LHCN-M2 (cell line): ENCODE data around the gene COL4A3. TPM values are rescaled to one million over a fixed set of nuclear protein-coding genes. Genes with fewer than 3 reads are reported as not detected.
A peak's percentile ranks its signal among the peaks of the same experiment; 100 is the strongest.

Experiments used
- DNase-seq: peaks from one replicate; pipeline ENCODE4 v3.0.0-alpha.2; 2012; ENCODE audit warnings: low read depth
- polyA plus RNA-seq: library from polyadenylated mRNA; unstranded; fragments of >200 nt; gene quantifications from one replicate; pipeline ENCODE4 v1.2.1, GENCODE V29; 2012; ENCODE audit warnings: missing spikeins
- total RNA-seq: library from RNA; depleted of rRNA; stranded (reverse); fragments of >200 nt; gene quantifications from 2 replicates; pipeline ENCODE4 v1.2.3, GENCODE V29; 2014; rRNA removed

Gene COL4A3
- total RNA-seq = not detected in 2 replicates
- 0.04 TPM for polyA plus RNA-seq

DNA sequence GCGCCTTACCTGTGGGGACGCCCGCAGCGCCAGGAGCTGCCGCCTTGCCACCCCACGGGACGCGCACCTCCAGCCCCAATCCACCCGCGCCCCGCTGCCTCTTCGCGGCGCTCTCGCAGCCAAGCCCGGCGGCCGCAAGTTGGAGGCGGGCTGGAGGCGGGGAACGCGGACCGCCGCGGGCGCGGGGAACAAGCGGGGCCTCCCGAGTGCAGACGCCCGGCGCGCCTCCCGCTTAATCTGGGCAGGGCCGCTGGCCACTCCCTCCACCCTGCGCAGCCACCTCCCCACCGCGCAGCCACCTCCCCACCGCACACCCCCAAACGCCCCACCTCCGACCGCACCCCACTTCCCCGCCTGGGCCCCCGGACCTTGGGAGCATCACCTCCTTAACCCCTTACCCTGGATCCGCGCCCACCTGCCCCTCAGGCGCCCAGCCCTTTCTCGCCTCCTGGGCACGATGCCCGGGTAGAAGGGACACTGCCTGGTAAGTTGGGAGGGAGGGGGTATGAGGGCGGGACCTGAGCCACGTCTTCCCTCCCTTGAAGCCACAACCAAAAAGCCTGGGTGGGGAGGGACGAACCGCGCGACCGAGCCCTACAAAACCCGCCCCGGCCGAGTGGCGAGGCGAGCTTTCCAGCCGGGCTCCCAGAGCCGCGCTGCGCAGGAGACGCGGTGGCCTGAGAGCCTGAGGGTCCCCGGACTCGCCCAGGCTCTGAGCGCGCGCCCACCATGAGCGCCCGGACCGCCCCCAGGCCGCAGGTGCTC, at the start of gene COL4A3, which contains the start of gene COL4A4:
Gene COL4A3, plus strand, starts transcription at position 627 of the 765 bp plus-strand sequence. Its CDS starts 103 bp downstream, at position 730.
Gene COL4A4, minus strand, starts transcription at position 208 of the 765 bp plus-strand sequence. CDS start 16,722 bp downstream, outside the sequence.
- no peak for DNase-seq

DNA sequence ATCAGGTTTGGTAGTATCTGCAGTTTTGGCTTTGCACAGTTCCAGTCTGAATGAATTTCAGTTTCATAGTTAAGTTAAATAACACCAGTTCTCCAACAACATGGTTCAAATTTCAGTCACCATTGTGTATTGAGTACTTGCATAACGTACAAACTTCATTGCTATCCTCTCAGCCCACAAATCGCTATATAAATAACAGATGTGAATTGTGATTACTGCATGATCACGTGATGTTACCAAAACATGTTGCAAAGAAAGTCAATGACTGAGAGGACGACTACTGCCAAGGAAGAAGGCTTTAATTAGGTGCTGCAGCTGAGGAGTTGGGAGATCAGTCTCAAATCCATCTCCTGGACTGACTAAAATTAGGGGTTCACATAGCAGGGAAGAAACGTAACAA, 48.7 kb upstream of the COL4A3 start:
- peak; percentile 9 for DNase-seq

DNA sequence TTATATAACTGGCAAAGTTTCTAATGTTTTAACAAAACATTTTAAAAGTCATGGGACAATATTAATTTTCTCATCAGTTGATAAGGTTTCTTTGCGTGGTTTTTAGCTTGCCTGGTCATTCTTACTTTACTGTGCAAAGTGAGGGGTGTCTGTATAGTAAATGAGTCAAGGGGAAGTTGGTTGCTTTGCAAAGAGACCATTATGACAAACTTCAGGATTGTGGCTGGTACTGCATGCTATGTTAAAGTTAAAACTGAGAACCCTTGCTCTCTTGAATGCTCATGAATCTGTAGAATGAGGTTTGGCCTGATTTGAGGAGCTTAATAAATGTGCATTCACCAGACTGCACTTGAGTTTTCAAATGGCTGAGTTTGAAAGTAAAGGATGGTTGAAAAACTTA, 47.4 kb upstream of the COL4A3 start:
- DNase-seq = no peak

DNA sequence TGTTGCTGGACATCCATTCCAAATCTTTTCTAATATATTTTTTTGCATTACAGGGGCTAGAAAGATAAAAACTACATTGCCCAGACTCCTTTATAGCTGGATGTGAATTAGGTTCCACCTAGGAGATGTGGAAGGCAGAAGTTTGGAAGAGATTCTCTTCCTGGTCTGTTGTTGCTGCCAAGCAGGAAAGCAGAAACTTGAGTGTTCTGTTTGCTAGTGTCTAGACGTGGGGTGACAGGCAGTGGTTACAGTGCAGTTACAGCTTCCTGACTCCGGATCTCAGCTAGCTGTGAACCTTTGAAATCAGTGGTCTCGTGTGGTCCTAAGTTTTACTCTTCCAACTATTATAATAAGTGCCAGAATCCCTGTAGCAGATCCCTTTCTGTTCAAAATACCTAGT, 46.6 kb upstream of the COL4A3 start:
- DNase-seq = no peak

DNA sequence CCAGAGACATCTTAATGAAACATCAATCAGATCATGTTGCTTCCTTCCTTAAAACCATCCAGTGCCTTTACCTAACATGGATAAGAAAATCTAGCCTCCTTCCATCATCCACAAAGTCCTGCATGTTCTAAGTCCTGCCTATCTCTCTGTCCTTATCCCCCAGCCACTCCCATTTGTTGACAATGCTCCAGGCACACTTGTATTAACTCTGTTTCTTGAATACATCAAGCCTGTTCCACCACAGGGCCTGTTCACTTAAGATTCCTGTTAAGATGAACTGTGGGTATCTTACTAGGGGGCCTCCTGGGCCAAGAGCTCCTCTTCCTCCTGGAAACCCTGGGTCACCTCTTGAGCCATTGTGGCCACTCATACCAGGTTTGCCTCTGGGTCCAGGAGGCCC, 46.1 kb upstream of the COL4A3 start:
- DNase-seq = no peak

DNA sequence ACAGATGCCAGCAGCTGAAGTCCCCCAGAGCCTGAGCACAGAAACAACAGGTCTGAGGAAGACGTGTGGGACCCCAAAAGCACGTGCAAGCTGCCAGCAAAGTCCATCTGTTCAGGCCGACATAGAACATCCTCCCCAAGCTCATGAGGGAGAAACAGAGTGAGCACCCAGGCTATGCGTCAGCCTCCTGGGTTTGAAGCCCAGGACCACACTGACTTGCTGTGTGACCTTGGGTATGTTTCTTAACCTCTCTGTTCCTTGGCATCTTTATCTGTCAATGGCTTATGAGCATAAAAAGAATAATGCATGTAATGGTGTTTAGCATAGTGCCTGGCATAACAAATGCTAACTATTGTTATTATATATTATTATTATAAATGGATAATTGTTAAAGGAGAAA, 40.7 kb upstream of the COL4A3 start:
- DNase-seq = no peak

DNA sequence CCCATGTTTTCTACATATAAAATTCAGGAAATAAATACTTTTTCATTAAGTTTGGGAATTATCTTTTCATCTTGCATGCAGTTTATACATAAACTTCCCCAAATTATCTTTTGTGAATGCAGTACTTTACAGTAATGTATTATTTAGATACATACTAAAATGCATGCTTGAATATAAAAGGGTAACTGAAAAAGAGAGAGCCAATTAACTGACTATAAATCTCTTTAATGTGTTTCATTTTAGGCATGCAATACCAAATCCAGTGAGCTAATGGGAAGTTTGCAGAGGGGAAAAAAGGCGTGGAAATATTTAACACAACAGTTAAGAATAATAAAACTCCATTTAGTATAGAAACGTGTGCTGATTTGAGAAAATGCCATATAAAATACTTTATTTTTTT, 39.6 kb upstream of the COL4A3 start:
- DNase-seq = no peak

DNA sequence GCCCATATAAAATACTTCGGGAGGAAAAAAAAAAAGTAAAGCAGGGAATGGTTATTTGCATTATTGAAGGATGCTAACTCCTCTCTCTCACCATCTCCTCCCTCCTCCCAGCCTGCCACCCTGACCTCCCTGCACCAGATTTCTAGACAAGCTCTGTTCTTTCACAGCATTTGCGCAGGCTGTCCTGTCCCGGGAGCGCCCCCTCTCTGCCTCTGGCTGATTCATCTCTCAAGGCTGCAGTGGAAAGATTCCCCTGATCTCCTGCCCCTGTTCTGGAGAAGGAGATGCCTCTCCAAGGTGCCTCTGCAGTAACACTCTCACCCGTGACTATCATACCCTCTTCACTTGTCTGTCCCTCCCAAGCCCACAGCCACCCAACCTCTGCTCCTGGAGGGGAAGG, 38.9 kb upstream of the COL4A3 start:
- no peak for DNase-seq

DNA sequence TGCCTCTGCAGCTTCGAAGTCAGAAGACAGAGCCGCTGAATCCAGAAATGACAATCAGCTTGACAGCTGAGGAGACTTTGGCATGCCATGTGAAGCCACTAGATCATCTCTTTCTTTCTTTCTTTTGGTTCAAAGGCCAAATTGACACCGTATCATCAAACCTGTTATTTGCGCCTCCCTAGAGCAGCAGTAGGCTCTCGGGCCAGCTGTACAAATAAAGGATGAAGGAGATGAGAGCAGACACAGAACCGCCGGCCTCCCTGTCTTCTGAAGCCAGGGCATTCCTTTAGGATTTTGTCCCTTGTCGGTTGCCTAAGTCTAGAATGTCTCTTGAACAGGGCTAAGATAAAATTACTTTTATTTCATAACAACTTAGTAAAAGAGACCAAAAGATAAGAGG, 37.2 kb upstream of the COL4A3 start:
- DNase-seq = peak; percentile 17

DNA sequence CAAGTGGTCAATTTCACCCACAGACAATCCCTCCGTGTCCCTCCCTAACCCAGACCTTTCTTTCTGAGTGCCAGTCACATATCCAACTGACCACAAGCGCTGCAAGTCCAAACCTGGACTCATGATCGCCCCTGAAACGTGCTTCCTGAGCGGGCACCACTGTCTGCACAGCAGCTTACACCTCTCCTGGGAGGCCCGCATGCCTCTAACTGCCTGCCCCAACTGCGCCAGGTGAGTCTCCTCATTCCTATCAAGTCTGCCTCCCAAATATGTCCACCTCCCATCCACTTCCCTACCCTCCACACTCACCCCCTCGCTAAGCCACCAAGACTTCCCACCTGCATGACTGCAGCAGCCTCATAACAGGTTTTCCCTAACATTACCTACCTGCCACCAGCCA, 33.8 kb upstream of the COL4A3 start:
- DNase-seq = no peak

DNA sequence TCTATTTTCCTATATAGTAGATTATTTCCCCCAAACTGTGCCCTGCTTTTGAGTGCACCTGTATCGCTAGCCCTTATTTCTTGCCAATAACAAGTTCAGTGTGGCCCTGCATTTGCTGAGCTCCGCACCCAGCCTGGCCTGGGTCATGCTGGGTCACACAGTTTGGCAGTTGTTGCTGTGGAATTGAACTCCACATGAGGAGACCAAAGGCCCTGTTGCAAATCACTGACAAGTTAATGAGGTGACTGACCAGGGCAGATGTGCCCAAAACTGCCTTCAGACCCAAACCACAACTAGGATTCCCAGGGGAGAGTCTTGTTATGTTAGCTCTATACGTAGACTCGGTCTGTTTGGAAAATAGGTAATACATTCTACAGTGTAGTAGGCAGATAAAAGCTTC, 31.4 kb upstream of the COL4A3 start:
- peak; percentile 76 for DNase-seq

DNA sequence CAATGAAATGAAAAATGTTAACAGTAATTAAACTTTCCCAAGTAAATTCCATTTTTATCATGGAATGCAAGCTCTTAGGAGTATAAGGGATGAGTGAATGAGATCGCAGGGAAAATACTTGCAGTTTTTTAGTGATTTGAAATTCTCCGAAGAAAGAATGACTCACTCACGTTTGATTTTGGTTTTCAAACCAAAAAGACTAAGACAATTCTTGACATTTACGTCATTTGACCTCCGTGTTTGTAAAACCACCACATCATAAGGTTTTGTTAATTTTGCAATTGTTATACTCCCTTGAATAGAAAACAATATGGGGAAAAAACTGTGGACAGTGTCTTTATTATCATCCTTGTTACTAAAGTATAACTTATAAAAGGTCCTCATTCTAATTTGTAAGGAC, 29.8 kb upstream of the COL4A3 start:
- DNase-seq = no peak

DNA sequence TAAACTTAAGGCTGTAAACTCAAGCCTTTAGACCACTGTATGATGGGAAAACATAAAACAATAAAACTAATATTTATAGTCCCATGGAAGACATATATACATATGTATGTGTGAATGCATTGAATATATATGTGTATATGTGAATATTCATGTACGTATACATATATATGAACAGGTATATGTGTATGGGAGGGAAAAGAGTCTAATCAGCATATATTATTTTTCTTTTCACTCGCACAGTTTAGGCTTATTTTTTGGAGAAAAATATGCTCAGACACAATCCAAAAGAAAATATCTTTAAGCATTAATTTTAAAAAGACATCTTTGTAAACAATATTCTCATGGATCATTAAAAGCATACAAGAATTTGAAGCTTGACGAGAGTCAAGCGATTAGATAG, 23.1 kb upstream of the COL4A3 start:
- DNase-seq = no peak

DNA sequence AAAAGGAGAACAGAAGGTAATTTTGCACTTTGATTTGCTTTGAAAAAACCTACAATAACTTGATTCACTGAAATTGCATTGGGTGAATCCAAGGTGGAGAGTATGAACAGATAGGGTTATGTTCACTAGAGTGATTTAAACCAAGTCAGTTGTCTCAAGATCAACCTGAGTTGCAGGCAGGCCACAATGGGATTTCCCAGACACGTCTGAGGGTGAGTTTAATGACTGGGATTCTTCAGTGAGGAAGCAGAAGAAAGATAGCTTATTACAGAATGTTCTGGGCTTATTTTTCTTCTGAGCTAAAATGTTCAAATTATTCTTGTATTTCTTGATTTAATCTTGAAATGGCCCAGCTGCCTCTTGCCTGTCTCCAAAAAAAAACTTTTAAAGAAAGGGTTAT, 20.5 kb upstream of the COL4A3 start:
- no peak for DNase-seq

DNA sequence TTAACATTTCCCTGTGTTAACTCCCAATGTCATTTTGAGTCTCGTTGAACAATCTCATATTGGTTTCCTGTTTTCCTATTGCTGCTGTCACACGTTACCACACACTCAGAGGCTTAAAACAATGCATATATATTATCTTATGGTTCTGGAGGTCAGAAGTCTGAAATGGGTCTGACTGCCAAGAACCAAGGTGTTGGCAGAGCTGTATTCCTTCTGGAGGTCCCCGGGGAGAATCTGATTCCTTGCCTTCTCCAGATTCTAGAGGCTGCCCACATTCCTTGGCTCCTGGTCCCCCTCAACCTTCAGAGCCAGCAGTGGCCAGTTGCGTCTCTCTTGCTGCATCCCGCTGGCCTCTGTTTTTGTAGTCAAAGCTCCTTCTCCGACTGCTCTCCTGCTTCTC, 18.0 kb upstream of the COL4A3 start:
- DNase-seq = no peak

DNA sequence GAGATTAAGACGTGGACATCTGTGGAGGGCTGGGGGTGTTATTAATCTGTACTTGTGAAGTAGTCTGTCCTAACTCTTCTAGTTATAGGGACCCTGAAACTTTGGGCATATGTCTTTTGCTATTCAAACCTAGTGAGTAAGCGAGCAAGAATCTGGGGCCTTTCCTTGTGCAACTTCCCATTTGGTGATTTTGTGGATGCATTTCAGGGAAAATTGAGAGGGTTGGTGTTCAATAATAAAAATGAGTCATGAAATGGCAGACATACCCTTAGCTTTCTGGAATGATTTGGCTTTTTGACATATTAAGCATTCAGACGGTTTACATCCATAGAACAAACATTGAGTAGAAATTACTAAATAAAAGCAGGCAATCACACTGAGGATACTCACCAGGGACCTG, 17.4 kb upstream of the COL4A3 start:
- no peak for DNase-seq

DNA sequence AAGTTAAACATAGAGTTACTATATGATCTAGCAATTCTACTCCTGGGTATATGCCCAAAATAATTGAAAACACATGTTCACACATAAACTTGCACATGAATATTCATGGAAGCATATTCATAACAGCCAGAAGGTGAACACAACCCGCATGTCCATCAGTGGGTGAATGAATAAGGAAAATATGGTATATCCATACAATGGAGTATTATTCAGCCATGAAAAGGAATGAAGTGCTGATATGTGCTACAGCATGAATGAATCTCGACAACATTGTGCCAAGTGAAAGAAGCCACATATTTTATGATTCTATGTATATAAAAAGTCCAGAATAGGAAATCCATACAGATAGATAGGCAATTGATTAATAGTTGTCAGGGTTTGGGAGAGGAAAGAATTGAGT, 16.3 kb upstream of the COL4A3 start:
- no peak for DNase-seq

DNA sequence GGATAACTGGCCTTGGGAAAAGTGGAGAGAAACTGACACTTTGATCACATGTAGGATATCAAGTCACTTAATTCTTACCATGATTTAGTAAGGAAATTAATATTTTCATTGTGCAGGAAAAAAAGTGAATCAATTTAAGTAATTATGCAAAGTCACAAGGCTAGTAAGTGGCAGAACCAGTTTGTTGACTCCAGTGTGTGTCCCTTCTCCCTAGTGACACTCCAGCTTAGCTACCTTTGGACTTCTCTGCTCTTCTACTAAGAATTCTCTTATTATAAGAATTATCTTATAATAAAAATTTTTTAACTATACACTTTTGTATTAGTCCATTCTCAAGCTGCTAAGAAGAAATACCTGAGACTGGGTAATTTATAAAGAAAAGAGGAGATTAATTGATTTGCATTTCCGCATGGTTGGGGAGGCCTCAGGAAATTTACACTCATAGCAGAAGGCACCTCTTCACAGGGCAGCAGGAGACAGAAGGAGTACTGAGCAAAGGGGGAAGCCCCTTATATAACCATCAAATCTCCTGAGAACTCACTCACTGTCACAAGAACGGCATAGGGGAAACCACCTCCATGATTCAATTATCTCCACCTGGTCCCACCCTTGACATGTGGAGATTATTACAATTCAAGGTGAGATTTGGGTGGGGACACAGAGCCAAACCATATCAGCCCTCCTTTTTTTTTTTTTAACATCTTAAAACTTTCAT, 14.0 kb upstream of the COL4A3 start:
- DNase-seq = no peak

DNA sequence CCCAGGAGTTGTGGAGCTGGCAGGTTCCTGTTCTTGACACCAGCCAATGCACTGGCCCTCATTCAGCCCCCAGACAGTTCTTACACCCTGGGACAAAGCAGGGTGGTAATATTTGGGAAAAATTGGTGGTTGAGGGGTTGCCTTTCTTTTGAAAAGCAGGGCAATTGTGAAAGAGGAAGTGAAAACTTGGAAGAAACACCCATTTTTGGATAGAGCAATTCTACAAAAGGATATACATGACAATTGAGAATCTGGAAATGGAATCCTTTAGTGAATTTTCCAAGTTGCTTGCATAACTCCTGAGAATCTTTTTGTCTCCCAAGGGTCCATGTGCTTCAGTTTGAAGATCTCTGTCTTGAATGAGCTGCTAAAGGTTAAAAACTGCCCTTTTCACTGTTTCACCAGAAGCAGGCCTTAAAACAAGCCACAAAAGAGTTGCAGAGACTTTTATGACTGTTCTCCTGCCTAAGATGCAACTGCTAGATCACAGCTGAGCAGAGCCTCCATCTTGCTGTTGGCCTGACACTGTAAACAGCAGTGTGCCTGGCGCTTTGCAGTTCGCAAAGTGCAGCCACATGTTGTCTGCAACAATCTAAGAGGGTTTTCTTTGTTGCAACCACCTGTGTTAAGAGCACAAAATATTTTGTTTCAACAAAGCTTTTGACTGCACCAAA, 12.2 kb upstream of the COL4A3 start:
- no peak for DNase-seq

DNA sequence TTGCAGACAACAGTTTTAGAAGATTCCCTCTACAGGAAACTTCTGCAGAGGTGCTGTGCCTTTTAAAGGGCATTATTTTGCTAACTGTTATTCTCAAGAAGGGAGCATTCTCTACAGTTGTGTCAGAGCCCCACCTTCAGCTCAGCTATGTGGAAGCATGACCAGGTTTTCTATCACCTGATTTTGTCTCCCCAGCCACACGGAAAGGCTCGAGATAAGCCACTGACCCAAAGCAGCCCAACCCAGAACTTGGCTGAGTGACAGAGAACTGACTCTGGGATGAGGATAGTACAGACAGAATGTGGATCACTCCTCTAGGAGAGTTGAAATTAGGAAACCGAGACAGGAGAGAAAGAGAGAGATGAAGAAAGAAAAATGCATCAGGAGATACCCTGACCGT, 11.1 kb upstream of the COL4A3 start:
- DNase-seq = no peak

DNA sequence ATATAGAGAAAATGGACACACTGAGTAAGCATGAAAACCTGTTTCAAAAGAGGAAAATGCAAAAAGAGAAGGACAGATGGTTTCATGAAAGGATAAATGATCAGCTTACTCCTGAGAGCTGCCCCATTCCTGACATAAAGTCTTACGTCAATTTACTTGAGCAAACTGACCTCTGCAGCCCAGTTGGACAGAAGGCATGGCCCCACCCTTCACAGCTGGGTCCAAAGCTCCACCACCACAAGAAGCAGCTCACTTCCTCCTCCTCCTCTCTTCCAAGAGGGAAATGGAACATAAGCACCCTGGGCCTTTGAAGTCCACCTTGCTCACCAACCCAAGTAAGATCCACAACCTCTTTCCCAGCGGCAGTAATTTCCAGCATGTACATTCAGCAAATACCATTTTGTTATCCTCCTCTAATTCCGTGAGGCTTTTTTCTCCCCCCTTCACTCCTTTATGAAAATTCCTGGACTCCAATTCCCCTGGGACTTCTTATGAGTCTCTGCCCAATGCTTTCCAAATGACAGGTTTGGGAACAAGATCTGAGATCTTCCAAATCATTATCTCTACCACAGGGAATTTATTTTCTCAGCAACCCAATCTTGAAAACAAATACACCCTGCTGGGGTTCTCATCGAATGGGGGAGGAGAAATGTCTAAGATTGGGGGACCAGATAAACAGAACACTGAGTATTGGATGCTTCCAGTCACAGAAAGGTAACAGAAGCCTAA, 10.5 kb upstream of the COL4A3 start:
- DNase-seq = no peak
